ENCODE data around the gene SNX12.
"Not testable (repeated sequence)": the region's sequence is repeated elsewhere in the genome, so short reads cannot be mapped to it uniquely, and the experiment has no call there.

The SNX12 gene

GRCh38 chrX:71060127-71060526, 8.0 kb downstream of the SNX12 start:
- Mint-ChIP-seq H3K27me3 (peaks cover 27% of the 10 kb centered on the region), H3K4me1 (ENCODE audit: low read depth) (peaks cover 44% of the 10 kb centered on the region), H3K9me3 (no peaks in the 10 kb centered on the region), H3K4me3 (no peak overlapping the region), H3K36me3 (ENCODE audit: low read depth) (peaks cover 63% of the 10 kb centered on the region), H3K27ac (peak overlapping the region; percentile 3)
- DNase-seq: no peak

- no peak for DNase-seq
- peaks cover 37% of the 10 kb centered on the region for H3K4me1 Mint-ChIP-seq (ENCODE audit: low read depth)
- H3K27ac Mint-ChIP-seq: no peak overlapping the region
- H3K36me3 Mint-ChIP-seq (ENCODE audit: low read depth): peaks cover 60% of the 10 kb centered on the region
- peaks cover 19% of the 10 kb centered on the region for H3K27me3 Mint-ChIP-seq
- no peak overlapping the region for H3K4me3 Mint-ChIP-seq
- no peaks in the 10 kb centered on the region for H3K9me3 Mint-ChIP-seq
Measured at GRCh38 chrX:71057848-71058530, 10.1 kb downstream of the SNX12 start.

GRCh38 chrX:71056867-71057266, 11.3 kb downstream of the SNX12 start:
- Mint-ChIP-seq H3K36me3 (ENCODE audit: low read depth) (peaks cover 57% of the 10 kb centered on the region), H3K27me3 (peaks cover 14% of the 10 kb centered on the region), H3K9me3 (no peaks in the 10 kb centered on the region), H3K4me1 (ENCODE audit: low read depth) (peaks cover 37% of the 10 kb centered on the region), H3K27ac (no peak overlapping the region), H3K4me3 (no peak overlapping the region)
- no peak for DNase-seq

- peaks cover 18% of the 10 kb centered on the region for H3K4me1 Mint-ChIP-seq (ENCODE audit: low read depth)
- H3K36me3 Mint-ChIP-seq (ENCODE audit: low read depth): peaks cover 38% of the 10 kb centered on the region
- peak overlapping the region; percentile 38 for H3K4me3 Mint-ChIP-seq
- no peak overlapping the region for H3K27ac Mint-ChIP-seq
- no peaks in the 10 kb centered on the region for H3K9me3 Mint-ChIP-seq
- peaks cover 7% of the 10 kb centered on the region for H3K27me3 Mint-ChIP-seq
- DNase-seq: no peak
Measured at GRCh38 chrX:71053217-71053621, 14.9 kb downstream of the SNX12 start.

- Mint-ChIP-seq H3K4me3 (peak overlapping the region; percentile 38), H3K4me1 (ENCODE audit: low read depth) (peaks cover 13% of the 10 kb centered on the region)
- DNase-seq: no peak
Measured at GRCh38 chrX:71052721-71053120, 15.4 kb downstream of the SNX12 start.

GRCh38 chrX:71047891-71048290, 20.2 kb downstream of the SNX12 start:
- Mint-ChIP-seq H3K36me3 (ENCODE audit: low read depth) (peaks cover 14% of the 10 kb centered on the region), H3K27me3 (peaks cover 23% of the 10 kb centered on the region)
- not testable (repeated sequence) for H3K4me3 Mint-ChIP-seq; DNase-seq; H3K9me3 Mint-ChIP-seq; H3K4me1 Mint-ChIP-seq (ENCODE audit: low read depth); H3K27ac Mint-ChIP-seq

More at GRCh38 chrX:71052721-71053120, 15.4 kb downstream of the SNX12 start:
- Mint-ChIP-seq H3K9me3 (no peaks in the 10 kb centered on the region), H3K27ac (no peak overlapping the region), H3K36me3 (ENCODE audit: low read depth) (peaks cover 33% of the 10 kb centered on the region), H3K27me3 (peaks cover 7% of the 10 kb centered on the region)

GRCh38 chrX:71017396-71017939, 50.7 kb downstream of the SNX12 start:
- peaks cover 2% of the 10 kb centered on the region for H3K36me3 Mint-ChIP-seq (ENCODE audit: low read depth)
- no peak overlapping the region for H3K27ac Mint-ChIP-seq
- no peaks in the 10 kb centered on the region for H3K9me3 Mint-ChIP-seq
- peaks cover 25% of the 10 kb centered on the region for H3K27me3 Mint-ChIP-seq
- H3K4me3 Mint-ChIP-seq: no peak overlapping the region
- DNase-seq: no peak
- no peaks in the 10 kb centered on the region for H3K4me1 Mint-ChIP-seq (ENCODE audit: low read depth)
